OCI-LY7 (cell line): ENCODE results near the gene SMCHD1. TPM values are rescaled to one million over a fixed set of nuclear protein-coding genes. Genes with fewer than 3 reads are reported as not detected.

Experiments used
- BruUV-seq: library from RNA; stranded (reverse); fragments of 400-500 nt; replicated peaks from 2 replicates; lab custom pipeline; 2021; lab: Mats Ljungman, UMichigan
- CTCF ChIA-PET: fragments of 300-600 bp; sonication (Branson Sonifier 250); formaldehyde crosslinking; loops from one replicate; lab custom pipeline; 2022; ENCODE audit warnings: antibody characterized with exemption; ENCODE audit not compliant: unreplicated experiment; lab: Charles Lee
- POLR2A ChIA-PET: fragments of 300-600 bp; sonication (Branson Sonifier 250); formaldehyde crosslinking; loops from one replicate; lab custom pipeline; 2022; ENCODE audit warnings: antibody characterized with exemption; lab: Charles Lee
- DNase-seq: peaks from one replicate; pipeline ENCODE4 v3.0.0-alpha.2; 2015; ENCODE audit warnings: low spot score
- H2AFZ ChIP-seq: fragments of 200-600 bp; sonication (generic), shearing (Covaris generic); 2 replicates; pipeline ENCODE4 v1.6.1; 2014; ENCODE audit warnings: mild to moderate bottlenecking, antibody characterized with exemption, low read length, moderate library complexity
- H3K27ac ChIP-seq: fragments of 200-600 bp; sonication (generic); 2 replicates; pipeline ENCODE4 v1.5.1; 2014; ENCODE audit warnings: mixed run types, low read depth, mild to moderate bottlenecking, moderate library complexity, low read length, inconsistent platforms; ENCODE audit not compliant: poor library complexity, severe bottlenecking
- H3K36me3 ChIP-seq: fragments of 200-600 bp; sonication (generic); 2 replicates; pipeline ENCODE4 v1.6.1; 2014; ENCODE audit warnings: mild to moderate bottlenecking, antibody characterized with exemption, low read length, moderate library complexity, mixed read lengths; ENCODE audit not compliant: insufficient read depth
- H3K4me1 ChIP-seq: fragments of 200-600 bp; sonication (generic); 2 replicates; pipeline ENCODE4 v1.5.1; 2014; ENCODE audit warnings: mild to moderate bottlenecking, low read length; ENCODE audit not compliant: insufficient read depth, poor library complexity, severe bottlenecking
- H3K4me2 ChIP-seq: fragments of 200-600 bp; sonication (generic); 2 replicates; pipeline ENCODE4 v1.6.1; 2014; ENCODE audit warnings: mild to moderate bottlenecking, low read length
- H3K4me3 ChIP-seq: fragments of 200-600 bp; sonication (generic); 2 replicates; pipeline ENCODE4 v1.5.1; 2014; ENCODE audit warnings: mild to moderate bottlenecking, low read depth, low read length; ENCODE audit not compliant: poor library complexity, severe bottlenecking
- H3K79me2 ChIP-seq: fragments of 200-600 bp; sonication (generic); 2 replicates; pipeline ENCODE4 v1.6.1; 2016; ENCODE audit warnings: low read depth, mild to moderate bottlenecking, low read length, moderate library complexity, mixed read lengths; ENCODE audit not compliant: insufficient read depth
- H3K9me2 ChIP-seq: fragments of 200-600 bp; sonication (generic); 2 replicates; pipeline ENCODE4 v1.6.1; 2016; ENCODE audit warnings: mild to moderate bottlenecking, low read length, mixed read lengths; ENCODE audit not compliant: insufficient read depth
- H3K9me3 ChIP-seq: fragments of 200-600 bp; sonication (generic); 2 replicates; pipeline ENCODE4 v1.6.1; 2014; ENCODE audit warnings: mild to moderate bottlenecking, mixed run types, low read length, mixed read lengths
- H4K20me1 ChIP-seq: fragments of 200-600 bp; sonication (generic); 2 replicates; pipeline ENCODE4 v1.6.1; 2014; ENCODE audit warnings: mild to moderate bottlenecking, antibody characterized with exemption, low read length, moderate library complexity, mixed read lengths; ENCODE audit not compliant: insufficient read depth
- CTCF ChIP-seq: fragments of 200-600 bp; sonication (generic); conservative IDR thresholded peaks from 2 replicates; pipeline ENCODE4 v1.5.1; 2014; ENCODE audit warnings: mild to moderate bottlenecking, antibody characterized with exemption, low read length, moderate library complexity, mixed read lengths
- EZH2phosphoT487 ChIP-seq: fragments of 200-600 bp; sonication (generic); IDR thresholded peaks from 2 replicates; pipeline ENCODE4 v1.6.1; 2018; ENCODE audit warnings: low read depth, borderline replicate concordance, mild to moderate bottlenecking, mixed run types, antibody characterized with exemption, low read length, moderate library complexity, mixed read lengths
- intact Hi-C: fragments of 100-400 bp; cut with micrococcal nuclease; formaldehyde crosslinking; loops from one replicate; pipeline ENCODE4 v1.10.0; 2022; ENCODE audit not compliant: unreplicated experiment
- total RNA-seq, 2 experiments: library from RNA; depleted of rRNA in 1 of 2; stranded (reverse); fragments of >200 nt in 1 of 2; shearing (Covaris generic) in 1 of 2; gene quantifications; 2 replicates each; pipeline ENCODE4 v1.2.3, GENCODE V29; 2014 to 2022

Gene SMCHD1
- total RNA-seq, 2 experiments from 2014 or later = 114 to 140 TPM

GRCh38 chr18:2617401-2617998 is 38.0 kb upstream of the SMCHD1 start:
- H3K4me2 ChIP-seq = no peak overlapping the region
- H3K79me2 ChIP-seq = no peaks in the 10 kb centered on the region
- intact Hi-C loops = no loop called here
- H3K9me3 ChIP-seq = no peaks in the 10 kb centered on the region
- TF ChIP-seq EZH2phosphoT487 = no peak
- no peak for TF ChIP-seq CTCF
- CTCF ChIA-PET = no interaction called here
- H3K9me2 ChIP-seq = no peaks in the 10 kb centered on the region
- no peak overlapping the region for H2AFZ ChIP-seq
- no peak for DNase-seq
- no peaks in the 10 kb centered on the region for H3K4me1 ChIP-seq
- peaks cover 53% of the 10 kb centered on the region for H3K36me3 ChIP-seq
- H4K20me1 ChIP-seq = no peaks in the 10 kb centered on the region
- POLR2A ChIA-PET = interaction anchor here (0.6 kb wide), 1 partner anchor 42 kb away, joined by 4 read pairs; no protein-coding TSS in a partner anchor
- no peak overlapping the region for H3K4me3 ChIP-seq
- no TSS peak for BruUV-seq
- no peak overlapping the region for H3K27ac ChIP-seq

- no peak overlapping the region for H3K4me2 ChIP-seq
- CTCF ChIA-PET = no interaction called here
- H2AFZ ChIP-seq = no peak overlapping the region
- H4K20me1 ChIP-seq = no peaks in the 10 kb centered on the region
- no peaks in the 10 kb centered on the region for H3K79me2 ChIP-seq
- POLR2A ChIA-PET = no interaction called here
- no peak for DNase-seq
- TF ChIP-seq EZH2phosphoT487 (no peak), CTCF (no peak)
- BruUV-seq = no TSS peak
- H3K4me1 ChIP-seq = no peaks in the 10 kb centered on the region
- intact Hi-C loops = no loop called here
- H3K27ac ChIP-seq = no peak overlapping the region
- no peaks in the 10 kb centered on the region for H3K9me2 ChIP-seq
- no peak overlapping the region for H3K4me3 ChIP-seq
- peaks cover 48% of the 10 kb centered on the region for H3K36me3 ChIP-seq
- H3K9me3 ChIP-seq = no peaks in the 10 kb centered on the region
Measured at GRCh38 chr18:2618009-2618408, 37.5 kb upstream of the SMCHD1 start.

- H4K20me1 ChIP-seq = no peaks in the 10 kb centered on the region
- H2AFZ ChIP-seq = no peak overlapping the region
- no peak overlapping the region for H3K27ac ChIP-seq
- DNase-seq = no peak
- intact Hi-C loops = no loop called here
- no TSS peak for BruUV-seq
- TF ChIP-seq EZH2phosphoT487 = no peak
- no peak for TF ChIP-seq CTCF
- H3K9me3 ChIP-seq = no peaks in the 10 kb centered on the region
- H3K79me2 ChIP-seq = no peaks in the 10 kb centered on the region
- ChIA-PET CTCF (no interaction called here), POLR2A (interaction anchor here (2.0 to 3.1 kb wide), 2 partner anchors 12 to 19 kb away, joined by 5 to 11 read pairs; no protein-coding TSS in a partner anchor)
- no peaks in the 10 kb centered on the region for H3K9me2 ChIP-seq
- H3K4me2 ChIP-seq = no peak overlapping the region
- no peaks in the 10 kb centered on the region for H3K4me1 ChIP-seq
- no peak overlapping the region for H3K4me3 ChIP-seq
- no peaks in the 10 kb centered on the region for H3K36me3 ChIP-seq
Measured at GRCh38 chr18:2625217-2625616, 30.3 kb upstream of the SMCHD1 start.
